HEK293 (cell line): ENCODE data around the gene CD69.

Experiments
- CTCF ChIA-PET: fragments of 350-600 bp; formaldehyde crosslinking; extraction: SDS; loops from one replicate; lab custom pipeline; 2021; ENCODE audit warnings: antibody characterized with exemption; lab: Yijun Ruan, JAX
- POLR2A ChIA-PET: fragments of 300-600 bp; formaldehyde crosslinking; extraction: SDS; loops from one replicate; lab custom pipeline; 2020; ENCODE audit warnings: antibody characterized with exemption, inconsistent platforms; lab: Yijun Ruan, JAX
- H3K27ac ChIP-seq: fragments of 200-500 bp; sonication (Bioruptor generic); 2 replicates; pipeline ENCODE4 v1.5.1; 2014; ENCODE audit warnings: low read depth, low read length, control low read depth, inconsistent platforms; ENCODE audit errors: extremely low read depth
- H3K36me3 ChIP-seq, 2 experiments: fragments of 200-500 bp in 1 of 2; sonication (Bioruptor generic) in 1 of 2; 1 replicate in 1 of 2; 2 replicates in 1 of 2; pipeline ENCODE4 v1.5.1; 2014 to 2017; ENCODE audit warnings: inconsistent platforms in 2 of 2, low read length in 2 of 2; ENCODE audit not compliant: control insufficient read depth in 2 of 2, insufficient read depth in 1 of 2
- H3K4me1 ChIP-seq: fragments of 200-500 bp; sonication (Bioruptor generic); 2 replicates; pipeline ENCODE4 v1.5.1; 2014; ENCODE audit warnings: mild to moderate bottlenecking, low read length, inconsistent platforms; ENCODE audit not compliant: control insufficient read depth, insufficient read depth
- H3K4me3 ChIP-seq: 2 replicates; pipeline ENCODE4 v1.5.1; 2011; ENCODE audit warnings: low read depth, mild to moderate bottlenecking, control low read depth, low read length, moderate library complexity
- H3K9me3 ChIP-seq: fragments of 200-500 bp; sonication (Bioruptor generic); 2 replicates; pipeline ENCODE4 v1.5.1; 2014; ENCODE audit warnings: low read depth, low read length, inconsistent platforms; ENCODE audit not compliant: control insufficient read depth, insufficient read depth
- BCL11A ChIP-seq: fragments of 450-650 bp; formaldehyde crosslinking; IDR thresholded peaks from 2 replicates; pipeline ENCODE4 v1.5.1; 2016; ENCODE audit warnings: low read depth, missing biosample characterization, missing genetic modification characterization
- HOXA7 ChIP-seq: sonication (generic); formaldehyde crosslinking; IDR thresholded peaks from 2 replicates; pipeline ENCODE4 v1.8.1; 2022; ENCODE audit warnings: missing genetic modification reagents, borderline replicate concordance
- KLF1 ChIP-seq: fragments of 450-650 bp; formaldehyde crosslinking; IDR thresholded peaks from 2 replicates; pipeline ENCODE4 v1.5.1; 2016; ENCODE audit warnings: missing biosample characterization, missing genetic modification characterization
- ZBTB17 ChIP-seq: fragments of 450-650 bp; formaldehyde crosslinking; IDR thresholded peaks from 2 replicates; pipeline ENCODE4 v1.5.1; 2016; ENCODE audit warnings: missing biosample characterization, missing genetic modification characterization
- ZBTB48 ChIP-seq: fragments of 450-650 bp; formaldehyde crosslinking; IDR thresholded peaks from 2 replicates; pipeline ENCODE4 v1.5.1; 2016; ENCODE audit warnings: missing biosample characterization, missing genetic modification characterization
- ZFP69B ChIP-seq: fragments of 450-650 bp; formaldehyde crosslinking; IDR thresholded peaks from 2 replicates; pipeline ENCODE4 v1.5.1; 2016; ENCODE audit warnings: missing biosample characterization, missing genetic modification characterization
- ZIC2 ChIP-seq: fragments of 450-650 bp; formaldehyde crosslinking; IDR thresholded peaks from 2 replicates; pipeline ENCODE4 v1.5.1; 2016; ENCODE audit warnings: missing biosample characterization, missing genetic modification characterization
- ZNF155 ChIP-seq: fragments of 450-650 bp; formaldehyde crosslinking; IDR thresholded peaks from 2 replicates; pipeline ENCODE4 v1.5.1; 2016; ENCODE audit warnings: missing biosample characterization, missing genetic modification characterization
- ZNF184 ChIP-seq: fragments of 450-650 bp; IDR thresholded peaks from 2 replicates; pipeline ENCODE4 v1.5.1; 2018; ENCODE audit warnings: missing biosample characterization, mild to moderate bottlenecking, missing genetic modification characterization
- ZNF274 ChIP-seq, 2 experiments: fragments of 200-500 bp in 1 of 2; fragments of 450-650 bp in 1 of 2; sonication (Bioruptor generic) in 1 of 2; formaldehyde crosslinking in 1 of 2; IDR thresholded peaks; 2 replicates each; pipeline versions ENCODE4 v1.5.1 to v1.6.1; 2014 to 2016; ENCODE audit warnings: borderline replicate concordance in 1 of 2, inconsistent platforms in 1 of 2, low read length in 1 of 2, missing biosample characterization in 1 of 2, missing genetic modification characterization in 1 of 2
- ZNF426 ChIP-seq: fragments of 450-650 bp; formaldehyde crosslinking; IDR thresholded peaks from 2 replicates; pipeline ENCODE4 v1.5.1; 2017; ENCODE audit warnings: missing biosample characterization, missing genetic modification characterization, mild to moderate bottlenecking, inconsistent platforms, moderate library complexity
- ZNF473 ChIP-seq: fragments of 450-650 bp; formaldehyde crosslinking; IDR thresholded peaks from 2 replicates; pipeline ENCODE4 v1.5.1; 2017; ENCODE audit warnings: missing biosample characterization, missing genetic modification characterization
- ZNF544 ChIP-seq: fragments of 450-650 bp; formaldehyde crosslinking; IDR thresholded peaks from 2 replicates; pipeline ENCODE4 v1.5.0; 2017; ENCODE audit warnings: missing biosample characterization, missing genetic modification characterization
- ZNF560 ChIP-seq: fragments of 450-650 bp; formaldehyde crosslinking; IDR thresholded peaks from 2 replicates; pipeline ENCODE4 v1.5.1; 2017; ENCODE audit warnings: missing biosample characterization, missing genetic modification characterization, borderline replicate concordance
- ZNF626 ChIP-seq: fragments of 450-650 bp; sonication (Bioruptor Pico); formaldehyde crosslinking; IDR thresholded peaks from 2 replicates; pipeline ENCODE4 v1.5.1; 2018; ENCODE audit warnings: missing biosample characterization, missing genetic modification characterization, inconsistent platforms
- ZNF660 ChIP-seq: fragments of 450-650 bp; IDR thresholded peaks from 2 replicates; pipeline ENCODE4 v1.5.1; 2018; ENCODE audit warnings: missing biosample characterization, mild to moderate bottlenecking, missing genetic modification characterization
- ZNF843 ChIP-seq: fragments of 450-650 bp; formaldehyde crosslinking; IDR thresholded peaks from 2 replicates; pipeline ENCODE4 v1.5.1; 2016; ENCODE audit warnings: missing biosample characterization, missing genetic modification characterization
- ZSCAN30 ChIP-seq: fragments of 450-650 bp; IDR thresholded peaks from 2 replicates; pipeline ENCODE4 v1.5.1; 2018; ENCODE audit warnings: missing biosample characterization, mild to moderate bottlenecking, missing genetic modification characterization, moderate library complexity
- TF ChIP-seq, protein P1 (sequence below): fragments of 450-650 bp; formaldehyde crosslinking; IDR thresholded peaks from 2 replicates; pipeline ENCODE4 v1.5.1; 2016; ENCODE audit warnings: missing biosample characterization, missing genetic modification characterization
- TF ChIP-seq, protein P2 (sequence below): fragments of 450-650 bp; formaldehyde crosslinking; IDR thresholded peaks from 2 replicates; pipeline ENCODE4 v1.5.0; 2017; ENCODE audit warnings: missing biosample characterization, missing genetic modification characterization, borderline replicate concordance
- TF ChIP-seq, protein P3 (sequence below): fragments of 450-650 bp; formaldehyde crosslinking; IDR thresholded peaks from 2 replicates; pipeline ENCODE4 v1.5.1; 2016; ENCODE audit warnings: missing biosample characterization, missing genetic modification characterization
- TF ChIP-seq, protein P4 (sequence below): fragments of 450-650 bp; formaldehyde crosslinking; conservative IDR thresholded peaks from 2 replicates; pipeline ENCODE4 v1.5.1; 2016; ENCODE audit warnings: low read depth, missing biosample characterization, missing genetic modification characterization

CD69 gene

DNA sequence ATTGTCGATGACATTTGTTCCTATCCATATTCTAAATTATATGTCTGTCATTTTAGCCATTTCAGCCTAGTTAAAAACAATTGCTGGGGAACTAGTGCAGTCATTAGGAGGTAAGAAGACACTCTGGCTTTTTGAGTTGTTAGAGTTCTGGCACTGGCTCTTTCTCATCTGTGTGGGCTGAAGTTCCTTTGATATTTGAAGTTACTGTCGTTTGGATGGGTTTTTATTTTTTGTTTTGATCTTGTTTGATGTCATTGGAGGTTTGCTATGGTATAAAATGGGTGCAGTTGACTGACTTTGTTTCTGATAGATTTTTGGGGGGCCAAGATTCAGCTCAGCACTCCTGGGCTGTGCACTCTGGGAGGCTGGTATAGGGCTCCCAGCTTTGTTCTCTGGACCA, 20.7 kb upstream of the CD69 start (continued):
- TF ChIP-seq, protein P1, sequence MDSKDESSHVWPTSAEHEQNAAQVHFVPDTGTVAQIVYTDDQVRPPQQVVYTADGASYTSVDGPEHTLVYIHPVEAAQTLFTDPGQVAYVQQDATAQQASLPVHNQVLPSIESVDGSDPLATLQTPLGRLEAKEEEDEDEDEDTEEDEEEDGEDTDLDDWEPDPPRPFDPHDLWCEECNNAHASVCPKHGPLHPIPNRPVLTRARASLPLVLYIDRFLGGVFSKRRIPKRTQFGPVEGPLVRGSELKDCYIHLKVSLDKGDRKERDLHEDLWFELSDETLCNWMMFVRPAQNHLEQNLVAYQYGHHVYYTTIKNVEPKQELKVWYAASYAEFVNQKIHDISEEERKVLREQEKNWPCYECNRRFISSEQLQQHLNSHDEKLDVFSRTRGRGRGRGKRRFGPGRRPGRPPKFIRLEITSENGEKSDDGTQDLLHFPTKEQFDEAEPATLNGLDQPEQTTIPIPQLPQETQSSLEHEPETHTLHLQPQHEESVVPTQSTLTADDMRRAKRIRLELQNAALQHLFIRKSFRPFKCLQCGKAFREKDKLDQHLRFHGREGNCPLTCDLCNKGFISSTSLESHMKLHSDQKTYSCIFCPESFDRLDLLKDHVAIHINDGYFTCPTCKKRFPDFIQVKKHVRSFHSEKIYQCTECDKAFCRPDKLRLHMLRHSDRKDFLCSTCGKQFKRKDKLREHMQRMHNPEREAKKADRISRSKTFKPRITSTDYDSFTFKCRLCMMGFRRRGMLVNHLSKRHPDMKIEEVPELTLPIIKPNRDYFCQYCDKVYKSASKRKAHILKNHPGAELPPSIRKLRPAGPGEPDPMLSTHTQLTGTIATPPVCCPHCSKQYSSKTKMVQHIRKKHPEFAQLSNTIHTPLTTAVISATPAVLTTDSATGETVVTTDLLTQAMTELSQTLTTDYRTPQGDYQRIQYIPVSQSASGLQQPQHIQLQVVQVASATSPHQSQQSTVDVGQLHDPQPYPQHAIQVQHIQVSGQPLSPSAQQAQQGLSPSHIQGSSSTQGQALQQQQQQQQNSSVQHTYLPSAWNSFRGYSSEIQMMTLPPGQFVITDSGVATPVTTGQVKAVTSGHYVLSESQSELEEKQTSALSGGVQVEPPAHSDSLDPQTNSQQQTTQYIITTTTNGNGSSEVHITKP (tag by site-specific recombination) = no peak
- TF ChIP-seq ZNF560 (tag by site-specific recombination) (no peak), ZNF155 (no peak)
- TF ChIP-seq, protein P2, sequence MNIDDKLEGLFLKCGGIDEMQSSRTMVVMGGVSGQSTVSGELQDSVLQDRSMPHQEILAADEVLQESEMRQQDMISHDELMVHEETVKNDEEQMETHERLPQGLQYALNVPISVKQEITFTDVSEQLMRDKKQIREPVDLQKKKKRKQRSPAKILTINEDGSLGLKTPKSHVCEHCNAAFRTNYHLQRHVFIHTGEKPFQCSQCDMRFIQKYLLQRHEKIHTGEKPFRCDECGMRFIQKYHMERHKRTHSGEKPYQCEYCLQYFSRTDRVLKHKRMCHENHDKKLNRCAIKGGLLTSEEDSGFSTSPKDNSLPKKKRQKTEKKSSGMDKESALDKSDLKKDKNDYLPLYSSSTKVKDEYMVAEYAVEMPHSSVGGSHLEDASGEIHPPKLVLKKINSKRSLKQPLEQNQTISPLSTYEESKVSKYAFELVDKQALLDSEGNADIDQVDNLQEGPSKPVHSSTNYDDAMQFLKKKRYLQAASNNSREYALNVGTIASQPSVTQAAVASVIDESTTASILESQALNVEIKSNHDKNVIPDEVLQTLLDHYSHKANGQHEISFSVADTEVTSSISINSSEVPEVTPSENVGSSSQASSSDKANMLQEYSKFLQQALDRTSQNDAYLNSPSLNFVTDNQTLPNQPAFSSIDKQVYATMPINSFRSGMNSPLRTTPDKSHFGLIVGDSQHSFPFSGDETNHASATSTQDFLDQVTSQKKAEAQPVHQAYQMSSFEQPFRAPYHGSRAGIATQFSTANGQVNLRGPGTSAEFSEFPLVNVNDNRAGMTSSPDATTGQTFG (tag by site-specific recombination) = no peak
- TF ChIP-seq, protein P3, sequence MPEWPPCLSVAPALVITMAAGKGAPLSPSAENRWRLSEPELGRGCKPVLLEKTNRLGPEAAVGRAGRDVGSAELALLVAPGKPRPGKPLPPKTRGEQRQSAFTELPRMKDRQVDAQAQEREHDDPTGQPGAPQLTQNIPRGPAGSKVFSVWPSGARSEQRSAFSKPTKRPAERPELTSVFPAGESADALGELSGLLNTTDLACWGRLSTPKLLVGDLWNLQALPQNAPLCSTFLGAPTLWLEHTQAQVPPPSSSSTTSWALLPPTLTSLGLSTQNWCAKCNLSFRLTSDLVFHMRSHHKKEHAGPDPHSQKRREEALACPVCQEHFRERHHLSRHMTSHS (tag by site-specific recombination) = no peak

DNA sequence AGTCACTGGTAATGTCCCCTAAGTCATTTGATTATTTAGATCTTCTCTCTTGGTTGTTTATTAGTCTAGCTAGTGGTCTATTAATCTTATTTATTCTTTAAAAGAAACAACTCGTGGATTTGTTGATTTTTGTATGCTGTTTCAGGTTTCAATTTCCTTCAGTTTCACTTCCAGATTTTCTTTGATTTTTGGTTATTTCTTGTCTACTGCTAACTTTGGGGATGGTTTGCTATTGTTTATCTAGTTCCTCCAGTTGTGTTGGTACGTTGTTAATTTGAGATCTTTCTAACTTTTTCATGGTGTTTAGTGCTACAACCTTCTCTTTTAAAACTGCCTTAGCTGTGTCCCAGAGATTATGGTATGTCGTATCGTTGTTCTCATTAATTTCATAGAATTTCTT, 18.5 kb upstream of the CD69 start:
- POLR2A ChIA-PET = no interaction called here
- CTCF ChIA-PET = no interaction called here
- Histone ChIP-seq H3K4me3 (no peak overlapping the region), H3K36me3 (no peaks in the 10 kb centered on the region), H3K27ac (no peak overlapping the region), H3K4me1 (no peaks in the 10 kb centered on the region), H3K9me3 (no peaks in the 10 kb centered on the region)
- no peak for TF ChIP-seq KLF1 (tag by site-specific recombination)
- TF ChIP-seq ZBTB17 (tag by site-specific recombination) = no peak
- TF ChIP-seq, protein P4, sequence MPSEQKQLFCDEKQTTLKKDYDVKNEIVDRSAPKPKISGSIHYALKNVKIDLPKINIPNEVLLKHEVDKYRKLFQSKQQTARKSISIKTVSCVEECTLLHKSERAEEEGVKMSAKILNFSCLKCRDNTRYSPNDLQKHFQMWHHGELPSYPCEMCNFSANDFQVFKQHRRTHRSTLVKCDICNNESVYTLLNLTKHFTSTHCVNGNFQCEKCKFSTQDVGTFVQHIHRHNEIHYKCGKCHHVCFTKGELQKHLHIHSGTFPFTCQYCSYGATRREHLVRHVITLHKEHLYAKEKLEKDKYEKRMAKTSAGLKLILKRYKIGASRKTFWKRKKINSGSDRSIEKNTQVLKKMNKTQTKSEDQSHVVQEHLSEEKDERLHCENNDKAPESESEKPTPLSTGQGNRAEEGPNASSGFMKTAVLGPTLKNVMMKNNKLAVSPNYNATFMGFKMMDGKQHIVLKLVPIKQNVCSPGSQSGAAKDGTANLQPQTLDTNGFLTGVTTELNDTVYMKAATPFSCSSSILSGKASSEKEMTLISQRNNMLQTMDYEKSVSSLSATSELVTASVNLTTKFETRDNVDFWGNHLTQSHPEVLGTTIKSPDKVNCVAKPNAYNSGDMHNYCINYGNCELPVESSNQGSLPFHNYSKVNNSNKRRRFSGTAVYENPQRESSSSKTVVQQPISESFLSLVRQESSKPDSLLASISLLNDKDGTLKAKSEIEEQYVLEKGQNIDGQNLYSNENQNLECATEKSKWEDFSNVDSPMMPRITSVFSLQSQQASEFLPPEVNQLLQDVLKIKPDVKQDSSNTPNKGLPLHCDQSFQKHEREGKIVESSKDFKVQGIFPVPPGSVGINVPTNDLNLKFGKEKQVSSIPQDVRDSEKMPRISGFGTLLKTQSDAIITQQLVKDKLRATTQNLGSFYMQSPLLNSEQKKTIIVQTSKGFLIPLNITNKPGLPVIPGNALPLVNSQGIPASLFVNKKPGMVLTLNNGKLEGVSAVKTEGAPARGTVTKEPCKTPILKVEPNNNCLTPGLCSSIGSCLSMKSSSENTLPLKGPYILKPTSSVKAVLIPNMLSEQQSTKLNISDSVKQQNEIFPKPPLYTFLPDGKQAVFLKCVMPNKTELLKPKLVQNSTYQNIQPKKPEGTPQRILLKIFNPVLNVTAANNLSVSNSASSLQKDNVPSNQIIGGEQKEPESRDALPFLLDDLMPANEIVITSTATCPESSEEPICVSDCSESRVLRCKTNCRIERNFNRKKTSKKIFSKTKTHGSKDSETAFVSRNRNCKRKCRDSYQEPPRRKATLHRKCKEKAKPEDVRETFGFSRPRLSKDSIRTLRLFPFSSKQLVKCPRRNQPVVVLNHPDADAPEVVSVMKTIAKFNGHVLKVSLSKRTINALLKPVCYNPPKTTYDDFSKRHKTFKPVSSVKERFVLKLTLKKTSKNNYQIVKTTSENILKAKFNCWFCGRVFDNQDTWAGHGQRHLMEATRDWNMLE (tag by site-specific recombination) = no peak
- TF ChIP-seq ZNF626 = no peak
- TF ChIP-seq ZNF660 (tag by site-specific recombination) = no peak
- TF ChIP-seq ZBTB48 (tag by site-specific recombination) = no peak

DNA sequence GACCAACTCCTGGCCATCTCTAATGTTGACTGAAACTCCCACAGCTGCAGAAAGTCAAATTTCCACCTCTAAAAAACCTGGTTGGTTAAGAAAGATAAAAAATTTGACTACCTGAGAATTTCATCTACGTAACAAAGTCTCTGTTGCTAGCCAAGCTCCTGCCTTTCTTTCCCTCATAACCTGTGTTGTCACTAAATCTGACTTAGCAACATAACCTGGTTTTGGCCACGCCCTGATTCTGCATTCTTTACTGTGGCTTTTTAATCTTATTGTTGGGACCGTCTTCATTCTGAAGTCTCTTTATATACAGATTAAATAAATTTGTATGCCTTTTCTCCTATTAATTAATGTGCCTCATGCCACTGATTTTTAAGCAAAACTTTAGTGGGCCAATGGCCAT, 16.1 kb upstream of the CD69 start:
- H3K9me3 ChIP-seq = no peaks in the 10 kb centered on the region
- H3K36me3 ChIP-seq = no peaks in the 10 kb centered on the region
- ChIA-PET POLR2A (no interaction called here), CTCF (interaction anchor here (1.1 to 1.3 kb wide), 2 partner anchors 8 to 24 kb away, joined by 3 read pairs; no protein-coding TSS in a partner anchor)
- H3K27ac ChIP-seq = no peak overlapping the region
- no peaks in the 10 kb centered on the region for H3K4me1 ChIP-seq
- H3K4me3 ChIP-seq = no peak overlapping the region
- no peak for TF ChIP-seq ZNF184 (tag by site-specific recombination)
- no peak for TF ChIP-seq ZNF626
- no peak for TF ChIP-seq ZNF544 (tag by site-specific recombination)
- no peak for TF ChIP-seq ZIC2 (tag by site-specific recombination)
- no peak for TF ChIP-seq ZNF426 (tag by site-specific recombination)
- TF ChIP-seq ZNF274 (IDR thresholded peaks at IDR 0.05; ENCODE audit: low read length) = no peak
- no peak for TF ChIP-seq ZNF274 (tag by site-specific recombination; IDR thresholded peaks at IDR 0.05; ENCODE audit: borderline replicate concordance)
- TF ChIP-seq ZFP69B = no peak
- TF ChIP-seq ZNF473 = no peak
- no peak for TF ChIP-seq ZNF843 (tag by site-specific recombination)
- no peak for TF ChIP-seq ZSCAN30
- TF ChIP-seq BCL11A (tag by site-specific recombination) = no peak
- no peak for TF ChIP-seq HOXA7
